SK-N-SH (cell line): ENCODE results near the gene B4GALNT1. TPM values are rescaled to one million over a fixed set of nuclear protein-coding genes. Genes with fewer than 3 reads are reported as not detected.
"Not testable (repeated sequence)": the region's sequence is repeated elsewhere in the genome, so short reads cannot be mapped to it uniquely, and the experiment has no call there.

Source experiments
- CTCF ChIA-PET: fragments of 300-600, 350-600 bp; formaldehyde crosslinking; extraction: SDS; loops from one replicate; lab custom pipeline; 2021; lab: Yijun Ruan, JAX
- POLR2A ChIA-PET: fragments of 350-600 bp; sonication (Branson Sonifier 250); formaldehyde crosslinking; extraction: SDS; loops from one replicate; lab custom pipeline; 2020; ENCODE audit warnings: antibody characterized with exemption, inconsistent platforms; lab: Yijun Ruan, JAX
- DNase-seq: peaks from one replicate; pipeline ENCODE4 v3.0.0; 2012
- H2AFZ ChIP-seq: fragments of 200-600 bp; sonication (generic); 2 replicates; pipeline ENCODE4 v1.8.1; 2016; ENCODE audit warnings: antibody characterized with exemption, mild to moderate bottlenecking, low read depth
- H3F3A ChIP-seq: fragments of 200-600 bp; sonication (generic); replicated peaks from 2 replicates; pipeline ENCODE3; 2016; ENCODE audit warnings: antibody characterized with exemption, mild to moderate bottlenecking; ENCODE audit not compliant: insufficient read depth
- H3K27ac ChIP-seq, 2 experiments: fragments of 200-500 bp in 1 of 2; fragments of 200-600 bp in 1 of 2; sonication (Bioruptor generic) in 1 of 2; sonication (generic), shearing (Covaris generic) in 1 of 2; 2 replicates each; pipeline versions ENCODE4 v1.5.1 to v1.6.1; 2014 to 2016; ENCODE audit warnings: low read depth in 2 of 2, inconsistent platforms in 1 of 2, low read length in 1 of 2, mild to moderate bottlenecking in 1 of 2, mixed read lengths in 1 of 2
- H3K27me3 ChIP-seq: fragments of 200-600 bp; sonication (generic), shearing (Covaris generic); 2 replicates; pipeline ENCODE4 v1.6.1; 2016; ENCODE audit warnings: mixed run types; ENCODE audit not compliant: insufficient read depth
- H3K36me3 ChIP-seq, 2 experiments: fragments of 200-500 bp in 1 of 2; fragments of 200-600 bp in 1 of 2; sonication (Bioruptor generic) in 1 of 2; sonication (generic) in 1 of 2; replicated peaks in 1 of 2; 2 replicates each; pipeline versions ENCODE3 to v1.5.1; 2014 to 2016; ENCODE audit warnings: low read length in 1 of 2, mild to moderate bottlenecking in 1 of 2; ENCODE audit not compliant: insufficient read depth in 2 of 2, control insufficient read depth in 1 of 2
- H3K4me1 ChIP-seq, 2 experiments: fragments of 200-500 bp in 1 of 2; fragments of 200-600 bp in 1 of 2; sonication (Bioruptor generic) in 1 of 2; sonication (generic), shearing (Covaris generic) in 1 of 2; 2 replicates each; pipeline versions ENCODE4 v1.5.1 to v1.6.1; 2014 to 2016; ENCODE audit warnings: low read depth in 1 of 2, low read length in 1 of 2, mixed run types in 1 of 2; ENCODE audit not compliant: insufficient read depth in 2 of 2, control insufficient read depth in 1 of 2
- H3K4me2 ChIP-seq: fragments of 200-600 bp; sonication (generic), shearing (Covaris generic); 2 replicates; pipeline ENCODE4 v1.6.1; 2017; ENCODE audit warnings: mixed run types
- H3K4me3 ChIP-seq, 2 experiments: fragments of 200-500 bp in 1 of 2; fragments of 200-600 bp in 1 of 2; sonication (Bioruptor generic) in 1 of 2; sonication (generic), shearing (Covaris generic) in 1 of 2; 2 replicates each; pipeline versions ENCODE4 v1.5.1 to v1.8.1; 2014 to 2016; ENCODE audit warnings: low read depth in 2 of 2, inconsistent platforms in 1 of 2, low read length in 1 of 2, mild to moderate bottlenecking in 1 of 2, mixed read lengths in 1 of 2, moderate library complexity in 1 of 2
- H3K79me2 ChIP-seq: fragments of 200-600 bp; sonication (generic); 2 replicates; pipeline ENCODE4 v1.8.1; 2017; ENCODE audit warnings: mild to moderate bottlenecking; ENCODE audit not compliant: insufficient read depth
- H3K9ac ChIP-seq: fragments of 200-600 bp; sonication (generic); 2 replicates; pipeline ENCODE4 v1.6.1; 2017; ENCODE audit warnings: mixed run types
- H3K9me2 ChIP-seq: fragments of 200-600 bp; sonication (generic); 2 replicates; pipeline ENCODE4 v1.6.1; 2017; ENCODE audit warnings: mixed run types
- H3K9me3 ChIP-seq: fragments of 200-600 bp; sonication (generic); 2 replicates; pipeline ENCODE4 v1.6.1; 2017; ENCODE audit warnings: mixed run types, mild to moderate bottlenecking, moderate library complexity
- H4K20me1 ChIP-seq: fragments of 200-600 bp; sonication (generic); 2 replicates; pipeline ENCODE4 v1.6.1; 2017; ENCODE audit warnings: mild to moderate bottlenecking, mixed run types; ENCODE audit not compliant: insufficient read depth
- CHD2 ChIP-seq: fragments of 150-350 bp; IDR thresholded peaks from 2 replicates; pipeline ENCODE4 v1.6.1; 2018; ENCODE audit warnings: low read length; ENCODE audit not compliant: partially characterized antibody
- CTCF ChIP-seq: fragments of 200-600 bp; sonication (generic); IDR thresholded peaks from 2 replicates; pipeline ENCODE4 v1.6.1; 2017; ENCODE audit warnings: antibody characterized with exemption, mild to moderate bottlenecking, moderate library complexity
- EP300 ChIP-seq, 2 experiments: IDR thresholded peaks; 2 replicates each; pipeline versions ENCODE4 v1.4.0 to v1.6.1; 2012; ENCODE audit warnings: borderline replicate concordance in 1 of 2, low read depth in 1 of 2, low read length in 1 of 2
- EZH2phosphoT487 ChIP-seq: fragments of 200-600 bp; sonication (generic); IDR thresholded peaks from 2 replicates; pipeline ENCODE4 v1.6.1; 2017; ENCODE audit warnings: low read depth, mixed run types, mild to moderate bottlenecking, antibody characterized with exemption, moderate library complexity, borderline replicate concordance
- FOSL2 ChIP-seq: IDR thresholded peaks from 2 replicates; pipeline ENCODE4 v1.4.0; 2012; ENCODE audit warnings: low read depth, mild to moderate bottlenecking, moderate library complexity, borderline replicate concordance
- FOXJ3 ChIP-seq: sonication (generic); formaldehyde crosslinking; IDR thresholded peaks from 2 replicates; pipeline ENCODE4 v1.5.1; 2020; ENCODE audit warnings: mild to moderate bottlenecking, missing genetic modification reagents
- GABPA ChIP-seq: IDR thresholded peaks from 2 replicates; pipeline ENCODE4 v1.4.0; 2012; ENCODE audit warnings: low read depth, mild to moderate bottlenecking
- NFIC ChIP-seq: IDR thresholded peaks from 2 replicates; pipeline ENCODE4 v1.4.0; 2012; ENCODE audit warnings: borderline replicate concordance
- NRF1 ChIP-seq: IDR thresholded peaks from 2 replicates; pipeline ENCODE4 v1.6.1; 2012; ENCODE audit warnings: low read depth, mild to moderate bottlenecking, low read length
- PBX3 ChIP-seq: IDR thresholded peaks from 2 replicates; pipeline ENCODE4; 2012
- RAD21 ChIP-seq: IDR thresholded peaks from 2 replicates; pipeline ENCODE4 v1.6.1; 2012; ENCODE audit warnings: mild to moderate bottlenecking, low read length
- SIN3A ChIP-seq: IDR thresholded peaks from 2 replicates; pipeline ENCODE4 v1.6.1; 2012; ENCODE audit warnings: low read depth, mild to moderate bottlenecking, low read length, moderate library complexity, borderline replicate concordance
- USF2 ChIP-seq: fragments of 150-350 bp; IDR thresholded peaks from 2 replicates; pipeline ENCODE4 v1.6.1; 2017; ENCODE audit warnings: antibody characterized with exemption, low read length, low read depth, borderline replicate concordance
- WGBS: methylation state at CpG from one replicate; pipeline ENCODE4 v1.1.6; 2017; ENCODE audit warnings: low lambda C conversion rate; 5-methylcytosine and 5-hydroxymethylcytosine counted together
- polyA plus RNA-seq, 3 experiments: library from polyadenylated mRNA; depleted of rRNA; stranded (reverse); fragments of >200 nt; gene quantifications; 2 replicates each; pipeline ENCODE4 v1.2.3, GENCODE V29; 2012

Gene B4GALNT1
- polyA plus RNA-seq, 1 of the 3 experiments (the other 2 are of a cell fraction), result 5.3 TPM

GRCh38 chr12:57674691-57675090 is 41.7 kb upstream of the B4GALNT1 start (continued):
- TF ChIP-seq EZH2phosphoT487 (no peak), FOSL2 (no peak), EP300 (IDR thresholded peaks at IDR 0.05; ENCODE audit: borderline replicate concordance in 1 of 2, low read depth in 1 of 2, low read length in 1 of 2) (no peak), SIN3A (no peak)

- no peak overlapping the region for H2AFZ ChIP-seq
- H3K9me2 ChIP-seq, result no peaks in the 10 kb centered on the region
- CTCF ChIA-PET, result interaction anchor here (1.5 kb wide), 1 partner anchor 34 kb away, joined by 6 read pairs; no protein-coding TSS in a partner anchor
- H3K27ac ChIP-seq, result no peak overlapping the region
- POLR2A ChIA-PET, result no interaction called here
- no peaks in the 10 kb centered on the region; the same call in 1 of the 2 replicates for H3K27me3 ChIP-seq
- no peak for DNase-seq
- H4K20me1 ChIP-seq, result no peaks in the 10 kb centered on the region
- no peak for TF ChIP-seq CTCF
- no peak for TF ChIP-seq NRF1
- TF ChIP-seq EZH2phosphoT487, result no peak
- no peak for TF ChIP-seq PBX3
- no peak for TF ChIP-seq EP300 (IDR thresholded peaks at IDR 0.05; ENCODE audit: borderline replicate concordance in 1 of 2, low read depth in 1 of 2, low read length in 1 of 2)
- no peak for TF ChIP-seq GABPA
- TF ChIP-seq CHD2, result no peak
- TF ChIP-seq USF2, result no peak
- TF ChIP-seq NFIC, result no peak
- no peak for TF ChIP-seq RAD21
- no peak for TF ChIP-seq FOXJ3 (CRISPR knock-in tag)
- H3K79me2 ChIP-seq, result no peaks in the 10 kb centered on the region
- no peaks in the 10 kb centered on the region for H3F3A ChIP-seq
- H3K9me3 ChIP-seq, result no peaks in the 10 kb centered on the region
- H3K4me1 ChIP-seq, result no peaks in the 10 kb centered on the region
- WGBS, result 46% methylated on average over 6 of the region's 6 CpGs
- no peak overlapping the region for H3K9ac ChIP-seq
- H3K4me2 ChIP-seq, result no peak overlapping the region
- H3K36me3 ChIP-seq, result no peaks in the 10 kb centered on the region
- no peak overlapping the region for H3K4me3 ChIP-seq
Measured at GRCh38 chr12:57672801-57673200, 39.8 kb upstream of the B4GALNT1 start.

- CTCF ChIA-PET, result interaction anchor here (1.1 to 1.9 kb wide), 3 partner anchors 21 to 54 kb away, joined by 3 to 4 read pairs (median 3); no protein-coding TSS in a partner anchor
- 56% methylated on average over 3 of the region's 3 CpGs for WGBS
- POLR2A ChIA-PET, result not testable (repeated sequence)
Measured at GRCh38 chr12:57671811-57672210, 38.8 kb upstream of the B4GALNT1 start.

GRCh38 chr12:57669691-57670090 is 36.7 kb upstream of the B4GALNT1 start:
- H3K36me3 ChIP-seq, H3F3A ChIP-seq, DNase-seq, H3K4me1 ChIP-seq, H4K20me1 ChIP-seq, H3K4me2 ChIP-seq, H3K27me3 ChIP-seq, H3K9me2 ChIP-seq, H2AFZ ChIP-seq, H3K9me3 ChIP-seq, H3K4me3 ChIP-seq, H3K9ac ChIP-seq, CTCF ChIA-PET, H3K27ac ChIP-seq, POLR2A ChIA-PET, H3K79me2 ChIP-seq: not testable (repeated sequence)
- 53% methylated on average over 8 of the region's 10 CpGs for WGBS

More at GRCh38 chr12:57671811-57672210, 38.8 kb upstream of the B4GALNT1 start:
- H3K4me1 ChIP-seq, H3K4me3 ChIP-seq, H3K36me3 ChIP-seq, H3K27me3 ChIP-seq, H3K79me2 ChIP-seq, H3K27ac ChIP-seq, H3K9me3 ChIP-seq, H3K9me2 ChIP-seq, H2AFZ ChIP-seq, H3K9ac ChIP-seq, DNase-seq, H4K20me1 ChIP-seq, H3F3A ChIP-seq, H3K4me2 ChIP-seq: not testable (repeated sequence)
